ENCODE measurements around the gene E2F1.
"Not testable (repeated sequence)": the region's sequence is repeated elsewhere in the genome, so short reads cannot be mapped to it uniquely, and the experiment has no call there.

The E2F1 gene

DNA sequence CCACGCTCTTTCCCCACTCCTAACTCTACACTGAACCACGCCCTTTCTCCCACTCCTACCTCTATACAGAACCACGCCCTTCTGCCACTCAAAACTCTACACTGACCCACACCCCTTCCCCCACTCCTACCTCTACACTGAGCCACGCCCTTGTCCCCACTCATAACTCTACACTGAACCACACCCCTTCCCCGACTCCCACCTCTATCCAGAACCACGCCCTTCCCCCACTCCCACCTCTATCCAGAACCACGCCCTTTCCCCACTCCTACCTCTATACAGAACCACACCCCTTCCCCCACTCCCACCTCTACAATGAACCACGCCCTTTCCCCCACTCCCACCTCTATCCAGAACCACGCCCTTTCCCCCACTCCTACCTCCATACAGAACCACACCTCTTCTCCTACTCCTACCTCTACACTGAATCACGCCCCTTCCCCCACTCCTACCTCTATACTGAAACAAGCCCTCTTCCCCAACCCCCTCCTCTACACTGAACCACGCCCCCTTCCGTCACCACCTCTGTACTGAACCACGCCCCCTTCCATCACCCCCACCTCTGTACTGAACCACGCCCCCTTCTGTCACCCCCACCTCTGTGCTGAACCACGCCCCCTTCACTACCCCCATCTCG lies 23.8 kb upstream of the E2F1 start:
- no peak for DNase-seq

DNA sequence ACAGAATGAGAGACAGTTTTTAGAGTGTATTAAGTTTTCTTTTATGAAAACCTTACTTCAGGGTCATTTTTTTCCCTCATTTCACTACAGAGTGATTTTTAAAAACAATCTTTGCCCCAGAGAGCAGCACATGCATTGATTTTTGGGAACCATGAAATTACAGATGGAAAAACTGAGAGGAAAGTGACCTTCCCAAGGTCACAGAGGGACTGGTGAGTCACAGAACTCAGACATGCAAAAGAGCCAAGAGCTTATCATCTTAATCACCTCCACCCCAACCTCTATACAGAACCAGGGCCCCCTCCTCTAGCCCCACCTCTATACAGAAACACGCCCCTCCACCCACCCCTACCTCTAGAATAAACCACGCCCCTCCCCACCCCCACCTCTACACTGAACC lies 23.2 kb upstream of the E2F1 start:
- no peak for DNase-seq

DNA sequence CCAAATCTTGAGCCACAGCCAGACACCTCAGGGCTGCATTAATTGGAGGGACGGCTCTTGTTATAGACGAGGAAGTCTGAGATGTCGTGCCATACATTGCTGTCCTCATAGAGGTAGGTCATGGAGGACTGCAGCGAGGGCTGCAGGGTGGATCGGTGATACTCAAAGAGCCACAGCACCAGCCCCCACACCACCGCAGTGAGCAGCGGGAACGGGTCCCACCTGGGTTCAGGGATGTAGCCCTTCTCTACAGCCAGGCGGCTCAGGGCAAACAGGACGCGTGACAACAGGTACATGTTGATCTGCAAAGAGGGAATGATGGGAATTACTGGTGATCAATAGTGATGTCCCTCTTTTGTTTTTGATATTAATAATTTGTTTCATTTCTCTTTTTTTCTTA lies 21.5 kb upstream of the E2F1 start:
- DNase-seq, result no peak

DNA sequence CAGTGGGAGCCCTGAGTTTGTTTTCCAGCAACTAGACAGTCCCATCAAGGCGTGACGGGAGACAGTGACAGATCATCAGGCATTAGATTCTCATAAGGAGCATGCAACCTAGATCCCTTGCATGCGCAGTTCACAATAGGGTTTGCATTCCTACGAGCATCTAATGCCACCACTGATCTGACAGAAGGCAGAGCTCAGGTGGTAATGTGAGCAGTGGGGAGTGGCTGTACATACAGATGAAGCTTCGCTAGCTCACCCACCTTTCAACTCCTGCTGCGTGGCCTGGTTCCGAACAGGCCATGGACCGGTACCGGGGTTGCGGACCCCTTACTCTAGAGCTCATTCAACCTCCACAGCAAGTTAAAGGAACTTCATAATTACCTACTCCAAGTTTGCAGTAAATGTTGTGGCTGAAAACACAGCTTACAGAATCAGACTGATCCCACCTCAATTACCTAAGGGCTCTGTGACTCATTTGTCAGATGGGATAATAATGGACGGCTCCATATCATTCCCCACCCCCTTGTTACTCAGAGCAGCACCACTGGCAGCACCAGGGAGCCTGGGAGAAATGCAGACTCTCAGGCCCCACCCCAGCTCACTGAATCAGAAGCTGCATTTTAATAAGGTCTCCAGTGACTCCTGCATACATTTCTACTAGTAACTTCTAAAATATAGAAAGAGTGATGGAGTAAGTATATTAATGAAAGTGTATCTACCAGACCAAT lies 18.2 kb upstream of the E2F1 start:
- no peak for DNase-seq

DNA sequence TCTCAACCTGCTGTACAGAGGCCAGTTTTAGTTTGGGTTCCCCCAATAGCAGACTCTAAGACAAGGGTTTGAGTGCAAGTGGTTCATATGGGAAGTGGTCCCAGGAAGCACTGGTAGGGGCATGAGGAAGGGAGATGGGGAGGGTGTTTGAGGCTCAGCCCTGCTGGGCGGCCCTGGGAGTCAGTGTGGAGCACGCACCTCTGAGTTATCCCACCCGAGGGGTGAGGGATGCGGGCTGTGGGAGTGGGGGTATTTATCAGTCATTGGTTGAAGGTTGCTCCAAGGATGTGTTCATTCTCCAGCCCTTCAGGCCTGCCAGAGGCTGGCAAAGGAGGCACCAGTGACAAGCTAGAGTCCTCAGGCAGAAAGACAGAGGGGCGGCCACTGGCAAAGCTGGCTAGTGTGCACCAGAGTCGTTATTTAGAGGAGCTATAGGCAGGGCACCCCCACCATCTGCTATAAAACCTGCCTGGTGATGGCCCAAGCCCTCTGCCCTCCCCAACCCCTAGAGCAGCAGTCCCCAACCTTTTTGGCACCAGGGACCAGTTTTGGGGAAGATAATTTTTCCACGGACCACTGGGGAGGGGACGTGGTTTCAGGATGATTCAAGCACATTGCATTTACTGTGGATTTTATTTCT lies 17.4 kb upstream of the E2F1 start:
- DNase-seq, result no peak

GRCh38 chr20:33702861-33703260 lies 16.7 kb upstream of the E2F1 start:
- no peak for DNase-seq

DNA sequence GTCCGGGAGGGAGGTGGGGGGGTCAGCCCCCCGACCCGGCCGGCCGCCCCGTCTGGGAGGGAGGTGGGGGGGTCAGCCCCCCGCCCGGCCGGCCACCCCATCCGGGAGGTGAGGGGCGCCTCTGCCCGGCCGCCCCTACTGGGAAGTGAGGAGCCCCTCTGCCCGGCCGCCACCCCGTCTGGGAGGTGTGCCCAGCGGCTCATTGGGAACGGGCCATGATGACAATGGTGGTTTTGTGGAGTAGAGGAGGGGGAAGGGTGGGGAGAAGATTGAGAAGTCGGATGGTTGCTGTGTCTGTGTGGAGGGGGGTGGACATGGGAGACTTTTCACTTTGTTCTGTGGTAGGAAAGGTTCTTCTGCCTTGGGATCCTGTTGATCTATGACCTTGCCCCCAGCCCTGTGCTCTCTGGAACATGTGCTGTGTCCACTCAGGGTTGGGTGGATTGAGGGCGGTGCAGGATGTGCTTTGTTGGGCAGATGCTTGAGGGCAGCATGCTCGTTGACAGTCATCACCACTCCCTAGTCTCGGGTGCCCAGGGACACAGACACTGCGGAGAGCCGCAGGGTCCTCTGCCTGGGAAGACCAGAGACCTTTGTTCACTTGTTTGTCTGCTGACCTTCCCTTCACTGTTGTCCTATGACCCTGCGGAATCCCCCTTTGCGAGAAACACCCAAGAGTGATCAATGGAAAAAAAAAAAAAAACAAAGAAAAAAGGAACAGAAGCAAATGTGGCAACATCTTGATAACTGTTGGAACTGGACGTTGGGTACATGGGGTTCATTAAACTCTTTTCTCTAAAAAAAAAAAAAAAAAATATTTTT lies 15.7 kb upstream of the E2F1 start:
- DNase-seq, result no peak

GRCh38 chr20:33700696-33701441 lies 14.7 kb upstream of the E2F1 start:
- not testable (repeated sequence) for DNase-seq

DNA sequence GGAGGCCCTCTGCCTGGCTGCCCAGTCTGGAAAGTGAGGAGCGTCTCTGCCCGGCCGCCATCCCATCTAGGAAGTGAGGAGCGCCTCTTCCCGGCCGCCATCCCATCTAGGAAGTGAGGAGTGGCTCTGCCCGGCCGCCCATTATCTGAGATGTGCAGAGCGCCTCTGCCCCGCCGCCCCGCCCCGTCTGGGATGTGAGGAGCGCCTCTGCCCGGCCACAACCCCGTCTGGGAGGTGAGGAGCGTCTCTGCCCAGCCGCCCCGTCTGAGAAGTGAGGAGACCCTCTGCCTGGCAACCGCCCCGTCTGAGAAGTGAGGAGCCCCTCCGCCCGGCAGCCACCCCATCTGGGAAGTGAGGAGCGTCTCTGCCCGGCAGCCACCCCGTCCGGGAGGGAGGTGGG lies 12.8 kb upstream of the E2F1 start:
- not testable (repeated sequence) for DNase-seq

DNA sequence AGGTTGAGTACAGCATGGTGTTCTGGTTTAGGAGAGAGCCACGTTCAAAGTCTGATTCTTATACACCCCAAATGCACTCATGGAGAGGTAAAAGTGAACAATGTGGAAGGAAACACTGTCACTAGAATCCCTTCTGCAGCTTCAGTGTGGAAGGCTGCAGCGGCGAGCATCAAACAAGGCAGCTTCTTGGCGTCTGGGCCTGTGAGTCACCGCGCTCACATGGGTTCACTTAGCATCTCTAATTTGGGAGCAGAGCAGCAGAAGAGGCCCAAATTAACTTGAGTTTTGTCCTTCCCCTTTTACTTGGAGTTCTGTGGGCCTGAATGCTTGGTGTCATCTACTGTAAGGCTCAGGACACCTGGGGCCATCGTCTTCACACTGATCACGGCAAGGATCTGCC lies 10.9 kb upstream of the E2F1 start:
- no peak for DNase-seq

DNA sequence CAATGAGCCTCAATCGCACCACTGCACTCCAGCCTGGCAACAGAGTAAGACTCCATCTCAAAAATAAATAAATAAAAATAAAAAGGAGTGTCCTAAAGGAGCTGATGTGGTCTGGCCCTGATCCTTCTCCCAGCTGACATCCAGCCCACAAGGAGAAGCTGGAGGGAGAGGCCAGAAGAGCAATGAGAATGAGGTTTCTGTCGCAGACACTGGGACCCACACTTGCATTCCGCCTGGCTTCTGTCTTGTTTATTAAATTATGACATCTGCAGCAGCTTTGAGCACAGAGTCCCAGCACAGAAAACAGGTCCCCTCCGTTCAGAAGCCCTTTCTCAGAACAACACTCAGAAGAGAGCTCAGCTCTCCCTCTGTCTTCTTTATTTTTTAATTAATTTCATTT lies 10.3 kb upstream of the E2F1 start:
- no peak for DNase-seq

GRCh38 chr20:33694639-33695012 lies 8.4 kb upstream of the E2F1 start:
- DNase-seq, result no peak

DNA sequence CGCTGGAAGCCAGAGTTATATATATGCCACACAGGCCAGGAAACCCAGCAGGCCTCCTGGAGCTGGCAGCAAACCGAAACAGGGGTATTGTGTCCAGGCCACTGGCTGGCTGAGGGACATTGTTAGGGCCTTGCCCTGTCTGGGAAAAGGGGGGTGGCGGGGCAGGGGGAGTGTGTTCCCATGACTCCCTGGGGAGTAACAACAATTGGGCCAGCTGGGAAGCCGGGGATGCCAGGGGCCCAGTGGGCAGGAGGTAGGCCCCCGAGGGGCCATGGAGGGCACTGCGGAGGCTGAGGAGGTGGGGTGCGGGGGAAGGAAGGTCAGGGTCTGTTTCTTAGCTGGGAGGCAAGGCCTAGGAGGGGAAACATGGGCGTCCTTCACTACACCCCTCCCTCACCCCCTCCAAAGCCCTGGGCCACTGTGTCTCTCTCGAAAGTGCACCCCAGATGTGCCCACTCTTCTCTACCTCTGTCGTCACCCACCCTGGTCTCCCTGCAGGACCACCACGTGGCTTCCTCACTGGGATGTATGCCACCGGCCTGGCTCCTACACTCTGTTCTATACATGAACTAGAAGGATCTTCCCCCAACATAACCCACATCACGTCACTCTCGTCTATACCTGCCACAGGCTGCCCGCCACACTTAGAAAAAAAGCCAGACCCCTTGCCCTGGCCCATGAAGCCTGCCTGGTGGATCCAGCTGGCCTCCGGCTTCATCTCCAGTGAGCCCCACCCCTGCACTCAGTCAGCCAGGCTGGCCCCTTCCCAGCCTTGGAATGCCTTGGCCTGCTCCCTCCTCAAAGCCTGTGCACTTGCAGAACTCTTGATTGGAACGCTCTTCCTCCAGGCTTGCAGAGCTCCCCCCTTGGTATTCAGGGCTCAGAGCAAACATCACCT lies 7.8 kb upstream of the E2F1 start:
- no peak for DNase-seq

- no peak for DNase-seq
These were observed 7.1 kb upstream of the E2F1 start for GRCh38 chr20:33693289-33693688.

DNA sequence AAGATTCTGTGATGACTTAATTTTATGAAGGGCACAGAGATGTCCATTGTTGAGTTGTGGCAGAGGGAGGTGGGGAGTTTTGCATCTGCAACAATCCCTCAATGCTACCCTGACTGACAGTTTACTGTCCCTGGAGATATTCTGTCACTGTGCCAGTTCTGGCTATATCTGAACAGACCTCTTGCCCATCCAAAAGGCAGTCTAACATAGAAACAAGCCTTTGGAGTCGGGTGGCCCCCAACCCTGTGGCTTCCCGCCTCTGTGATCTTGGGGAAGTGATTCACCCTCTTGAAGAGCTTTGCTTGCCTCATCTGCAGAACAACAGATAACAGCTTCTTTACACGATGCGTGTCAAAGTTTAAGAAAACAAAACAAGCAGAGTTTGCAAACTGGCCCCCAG lies 3.8 kb upstream of the E2F1 start:
- peak; percentile 50 for DNase-seq

DNA sequence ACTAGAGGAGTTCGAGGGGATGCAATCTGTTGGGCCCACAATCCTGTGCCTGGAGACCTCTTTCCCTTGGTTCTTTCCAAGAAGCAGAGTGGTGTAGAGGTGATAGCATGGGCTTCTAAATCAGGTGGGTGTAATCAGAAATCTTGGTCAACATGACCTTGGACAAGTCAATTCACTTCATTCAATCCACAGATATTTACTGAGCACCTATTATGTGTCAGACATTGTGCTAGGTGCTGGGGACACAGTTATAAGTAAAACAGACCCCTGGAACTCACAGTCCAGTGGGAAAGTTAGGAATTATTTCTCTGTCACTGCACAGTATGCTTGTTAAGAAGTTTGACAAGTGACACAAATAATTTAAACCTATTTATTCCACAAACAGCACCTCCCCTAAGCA lies 3.3 kb upstream of the E2F1 start:
- no peak for DNase-seq

- no peak for DNase-seq
These were observed 2.8 kb upstream of the E2F1 start for GRCh38 chr20:33688938-33689424.

DNA sequence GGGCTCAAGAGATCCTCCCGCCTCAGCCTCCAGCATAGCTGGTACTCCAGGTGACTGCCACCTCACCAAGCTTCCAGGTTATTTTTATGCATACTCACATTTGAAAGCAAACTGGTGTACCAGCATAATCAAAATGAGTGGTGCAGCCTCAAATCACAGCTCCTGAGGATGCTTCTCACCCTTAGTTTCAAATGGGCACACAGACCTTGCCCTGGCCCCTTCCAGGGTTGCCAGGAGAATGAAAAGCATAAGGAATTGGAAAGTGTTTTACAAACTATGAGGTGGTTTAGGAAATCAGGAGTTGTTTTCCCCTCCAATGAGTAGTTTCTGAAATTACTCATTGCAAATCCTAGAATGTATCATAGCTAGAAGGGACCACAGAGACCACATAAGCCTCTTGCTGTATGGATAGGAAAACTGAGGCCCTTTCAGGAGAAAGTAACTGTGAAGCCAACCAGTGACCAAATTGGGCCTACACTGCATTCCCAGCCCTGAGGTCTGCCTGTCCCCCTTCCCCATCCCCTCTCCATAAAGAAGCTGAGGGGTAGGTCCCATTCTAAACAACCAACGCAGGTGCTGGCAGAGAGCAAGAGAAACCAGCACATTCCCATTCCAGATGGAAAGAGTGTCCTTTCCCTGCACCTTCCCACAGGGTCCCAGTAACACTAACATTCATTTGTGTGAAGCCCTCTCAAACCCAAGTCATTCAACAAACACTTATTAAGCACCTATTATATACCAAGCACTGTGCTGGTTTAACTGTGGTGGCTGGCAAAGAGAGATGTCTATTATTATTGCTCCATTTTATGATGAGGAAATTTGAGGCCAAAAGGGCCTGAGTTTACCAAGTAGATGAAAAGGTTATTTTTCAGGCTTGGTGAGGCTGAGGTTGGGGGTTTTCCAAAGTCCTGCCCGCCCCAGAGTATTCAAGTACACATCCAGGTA lies 2.1 kb upstream of the E2F1 start:
- DNase-seq, result no peak

GRCh38 chr20:33687370-33687915 lies 1.3 kb upstream of the E2F1 start:
- DNase-seq, result no peak

DNA sequence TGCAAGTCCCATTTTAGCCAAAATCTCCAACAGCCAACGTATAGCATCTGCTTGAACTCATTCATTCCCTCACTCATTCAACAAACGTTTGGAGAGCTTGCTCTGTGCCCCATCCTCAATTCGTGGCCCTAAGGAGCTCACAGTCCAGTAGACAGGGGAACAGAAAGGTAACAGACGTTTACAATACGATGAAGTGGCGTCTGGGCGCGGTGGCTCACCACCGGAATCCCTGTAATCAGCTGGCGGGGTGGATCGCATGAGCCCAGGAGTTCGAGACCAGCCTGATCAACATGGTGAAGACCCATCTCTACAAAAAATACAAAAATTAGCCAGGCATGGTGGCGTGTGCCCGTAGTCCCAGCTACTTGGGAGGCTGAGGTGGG lies 790 bp upstream of the E2F1 start:
- no peak for DNase-seq
